Suprapubic skin (tissue), 4 donors: Measurements from ENCODE around the gene DOK5. TPM values are rescaled to one million over a fixed set of nuclear protein-coding genes. Genes with fewer than 3 reads are reported as not detected.

Source experiments
- DNase-seq, 2 donors: peaks; one replicate each; pipeline ENCODE4 v3.0.0-alpha.2; 2019; ENCODE audit warnings: low spot score in 2 of 2
- H3K27ac ChIP-seq: fragments of 200-600 bp; sonication (generic); one replicate; pipeline ENCODE4 v1.5.1; 2019
- H3K27me3 ChIP-seq: fragments of 200-600 bp; sonication (generic); one replicate; pipeline ENCODE4 v1.5.1; 2019
- H3K36me3 ChIP-seq: fragments of 200-600 bp; sonication (generic); one replicate; pipeline ENCODE4 v1.5.1; 2019
- H3K4me1 ChIP-seq: fragments of 200-600 bp; sonication (generic); one replicate; pipeline ENCODE4 v1.5.1; 2019
- H3K4me3 ChIP-seq: fragments of 200-600 bp; sonication (generic); one replicate; pipeline ENCODE4 v1.5.1; 2019; ENCODE audit warnings: mild to moderate bottlenecking
- H3K9me3 ChIP-seq: fragments of 200-600 bp; sonication (generic); one replicate; pipeline ENCODE4 v1.5.1; 2019
- CTCF ChIP-seq, 2 donors: fragments of 200-600 bp in 1 of 2; fragments of 450-650 bp in 1 of 2; sonication (generic) in 1 of 2; IDR thresholded peaks; one replicate each; pipeline ENCODE4 v1.5.1; 2016 to 2019; ENCODE audit warnings: antibody characterized with exemption in 2 of 2, mild to moderate bottlenecking in 1 of 2, moderate library complexity in 1 of 2
- EP300 ChIP-seq: sonication (generic); formaldehyde crosslinking; IDR thresholded peaks from one replicate; pipeline ENCODE4 v1.6.1; 2017; ENCODE audit warnings: antibody characterized with exemption
- POLR2A ChIP-seq, 2 donors: fragments of 450-650 bp; IDR thresholded peaks; one replicate each; pipeline ENCODE4 v1.6.1; 2017; ENCODE audit warnings: antibody characterized with exemption in 2 of 2, mild to moderate bottlenecking in 2 of 2, moderate library complexity in 2 of 2
- POLR2AphosphoS5 ChIP-seq, 3 donors: sonication (generic); formaldehyde crosslinking; IDR thresholded peaks; one replicate each; pipeline ENCODE4 v1.6.1; 2017; ENCODE audit warnings: antibody characterized with exemption in 3 of 3
- WGBS: methylation state at CpG from one replicate; pipeline ENCODE4 v1.1.5; 2018; 5-methylcytosine and 5-hydroxymethylcytosine counted together
- total RNA-seq, 4 donors: library from RNA; depleted of rRNA; stranded (reverse); fragments of >200 nt; gene quantifications; one replicate each; pipeline ENCODE4 v1.1.0, GENCODE V29; 2016

DOK5 gene
- total RNA-seq, 4 donors from 2014 or later = 0.23 to 1.2 (median 0.89) TPM; not detected in 1

GRCh38 chr20:54545676-54546358 lies 70.4 kb downstream of the DOK5 start:
- no peak overlapping the region for H3K4me3 ChIP-seq
- H3K4me1 ChIP-seq = no peaks in the 10 kb centered on the region
- TF ChIP-seq CTCF (IDR thresholded peaks at IDR 0.05) = no peak
- TF ChIP-seq EP300 = no peak
- no peak for TF ChIP-seq POLR2A (IDR thresholded peaks at IDR 0.05)
- no peak for TF ChIP-seq POLR2AphosphoS5 (IDR thresholded peaks at IDR 0.05)
- 66% methylated on average over 4 of the region's 4 CpGs for WGBS
- no peaks in the 10 kb centered on the region for H3K9me3 ChIP-seq
- H3K27ac ChIP-seq = no peak overlapping the region
- H3K27me3 ChIP-seq = no peaks in the 10 kb centered on the region
- no peaks in the 10 kb centered on the region for H3K36me3 ChIP-seq
- no peak for DNase-seq

GRCh38 chr20:54548849-54549248 lies 73.5 kb downstream of the DOK5 start:
- no peaks in the 10 kb centered on the region for H3K9me3 ChIP-seq
- no peak overlapping the region for H3K27ac ChIP-seq
- DNase-seq = no peak
- 92% methylated on average over 8 of the region's 8 CpGs for WGBS
- TF ChIP-seq POLR2AphosphoS5 (IDR thresholded peaks at IDR 0.05) = no peak
- no peak for TF ChIP-seq POLR2A (IDR thresholded peaks at IDR 0.05)
- no peak for TF ChIP-seq EP300
- no peak for TF ChIP-seq CTCF (IDR thresholded peaks at IDR 0.05)
- no peaks in the 10 kb centered on the region for H3K27me3 ChIP-seq
- H3K4me1 ChIP-seq = no peaks in the 10 kb centered on the region
- H3K4me3 ChIP-seq = no peak overlapping the region
- H3K36me3 ChIP-seq = no peaks in the 10 kb centered on the region

- 54% methylated on average over 3 of the region's 3 CpGs for WGBS
- H3K4me3 ChIP-seq = no peak overlapping the region
- H3K27ac ChIP-seq = no peak overlapping the region
- no peaks in the 10 kb centered on the region for H3K4me1 ChIP-seq
- DNase-seq = no peak
- TF ChIP-seq CTCF (IDR thresholded peaks at IDR 0.05) = no peak
- TF ChIP-seq EP300 = no peak
- no peak for TF ChIP-seq POLR2AphosphoS5 (IDR thresholded peaks at IDR 0.05)
- no peak for TF ChIP-seq POLR2A (IDR thresholded peaks at IDR 0.05)
- H3K9me3 ChIP-seq = no peaks in the 10 kb centered on the region
- H3K27me3 ChIP-seq = no peaks in the 10 kb centered on the region
- no peaks in the 10 kb centered on the region for H3K36me3 ChIP-seq
Observed at GRCh38 chr20:54549658-54550326, 74.4 kb downstream of the DOK5 start.

GRCh38 chr20:54550776-54551396 lies 75.5 kb downstream of the DOK5 start:
- Histone ChIP-seq H3K9me3 (no peaks in the 10 kb centered on the region), H3K27ac (no peak overlapping the region), H3K27me3 (no peaks in the 10 kb centered on the region), H3K36me3 (no peaks in the 10 kb centered on the region), H3K4me3 (no peak overlapping the region), H3K4me1 (no peaks in the 10 kb centered on the region)
- no peak for TF ChIP-seq POLR2A (IDR thresholded peaks at IDR 0.05)
- TF ChIP-seq POLR2AphosphoS5 (IDR thresholded peaks at IDR 0.05) = no peak
- no peak for TF ChIP-seq CTCF (IDR thresholded peaks at IDR 0.05)
- no peak for TF ChIP-seq EP300
- no peak for DNase-seq
- 95% methylated on average over 5 of the region's 5 CpGs for WGBS

- H3K9me3 ChIP-seq = no peaks in the 10 kb centered on the region
- no peak for DNase-seq
- TF ChIP-seq EP300 (no peak), CTCF (IDR thresholded peaks at IDR 0.05) (no peak), POLR2A (IDR thresholded peaks at IDR 0.05) (no peak), POLR2AphosphoS5 (IDR thresholded peaks at IDR 0.05) (no peak)
Observed at GRCh38 chr20:54554006-54554405, 78.6 kb downstream of the DOK5 start.

More at GRCh38 chr20:54554006-54554405, 78.6 kb downstream of the DOK5 start:
- Histone ChIP-seq H3K27me3 (no peaks in the 10 kb centered on the region), H3K4me3 (no peak overlapping the region), H3K4me1 (no peaks in the 10 kb centered on the region), H3K36me3 (no peaks in the 10 kb centered on the region), H3K27ac (no peak overlapping the region)
